NCI-H1694 (cell line): ENCODE measurements around the gene NCF2.

Experiments used
- DNase-seq: peaks from one replicate; lab custom pipeline; 2025; lab: John Stamatoyannopoulos, UW

Gene NCF2

DNA sequence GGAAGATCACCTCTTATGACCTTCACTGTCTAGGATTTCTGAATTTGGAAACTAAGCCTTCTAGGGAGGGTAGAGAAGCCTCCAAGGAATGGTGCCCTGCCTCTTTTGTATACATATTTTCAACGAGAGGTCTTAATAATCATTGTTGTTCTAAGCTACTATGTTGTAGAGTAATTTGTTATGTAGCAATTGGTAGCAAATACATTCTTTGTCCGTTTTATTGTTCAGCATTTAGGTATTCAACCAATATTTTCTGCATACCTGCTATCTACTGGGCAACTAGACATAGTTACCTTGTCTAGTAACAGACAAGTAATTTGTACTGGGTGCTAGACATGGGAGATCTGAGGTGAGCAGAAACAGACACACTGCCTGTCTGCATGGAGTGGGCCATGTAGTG lies 20.8 kb upstream of the NCF2 start:
- no peak for DNase-seq

DNA sequence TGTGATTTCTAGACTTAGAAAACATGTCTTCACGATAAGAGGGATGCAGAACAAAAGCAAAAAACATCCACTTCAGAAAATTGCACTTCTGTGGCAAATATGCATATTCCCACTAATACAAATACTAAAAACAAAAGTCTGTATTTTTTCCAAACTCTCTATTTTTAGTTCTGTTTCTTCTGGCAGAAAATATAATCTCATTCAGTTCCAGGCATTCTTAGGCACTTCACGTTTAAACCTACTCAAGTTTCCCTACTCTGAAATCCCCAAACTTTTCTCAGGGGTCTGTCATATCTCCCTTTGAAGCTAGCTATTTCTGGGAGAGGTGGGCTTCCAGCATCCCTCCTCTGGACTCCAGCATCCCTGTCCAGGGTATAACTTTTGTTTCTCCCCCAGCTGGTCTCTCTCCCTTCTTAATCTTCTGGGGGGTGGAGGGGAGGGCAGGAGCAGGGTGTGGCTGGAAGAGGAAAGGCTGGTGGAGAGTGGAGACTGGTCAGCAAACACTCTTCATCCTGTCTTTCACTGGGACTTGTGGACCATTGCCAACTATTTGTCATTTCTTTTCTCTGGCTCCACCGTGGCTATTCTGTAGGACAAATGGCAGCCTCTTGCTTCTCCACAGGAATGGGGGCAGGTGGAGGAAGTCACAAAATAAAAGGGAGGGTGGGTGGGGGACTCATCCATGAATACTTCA lies 19.6 kb upstream of the NCF2 start:
- DNase-seq: no peak

GRCh38 chr1:183609313-183609712 lies 19.1 kb upstream of the NCF2 start:
- DNase-seq: no peak

DNA sequence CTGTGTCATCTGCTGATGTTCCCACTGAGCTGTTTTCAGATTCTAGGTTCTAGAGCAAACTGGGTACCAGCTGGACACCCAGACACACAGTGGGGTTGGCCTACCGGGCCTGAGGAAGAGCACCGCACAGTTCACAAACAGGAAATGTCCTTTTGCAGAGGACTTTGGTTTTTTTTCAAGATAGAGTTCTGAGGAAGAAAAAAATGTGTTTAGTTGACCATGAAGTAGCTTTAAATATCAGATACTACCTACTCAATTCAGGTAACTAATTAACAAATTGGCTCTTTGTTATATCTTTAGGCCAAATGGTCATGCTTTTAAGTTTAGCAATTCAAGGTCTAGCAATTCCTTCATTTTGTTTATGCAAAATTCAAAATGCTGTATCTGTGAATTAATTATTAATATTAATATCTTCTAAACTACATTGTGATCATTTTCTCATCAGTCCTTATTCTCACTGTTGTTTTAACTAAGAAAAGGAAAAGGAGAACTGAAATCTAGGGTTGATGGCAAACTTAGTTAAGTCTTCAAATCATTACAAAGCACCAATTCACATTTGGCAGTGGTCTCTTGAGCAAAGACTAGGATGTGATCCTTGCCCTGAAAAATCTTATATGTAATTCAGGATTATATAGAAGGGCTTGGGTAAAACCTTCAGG lies 17.2 kb upstream of the NCF2 start:
- DNase-seq: no peak

- DNase-seq: no peak
Observed at GRCh38 chr1:183605904-183606303, 15.6 kb upstream of the NCF2 start.

DNA sequence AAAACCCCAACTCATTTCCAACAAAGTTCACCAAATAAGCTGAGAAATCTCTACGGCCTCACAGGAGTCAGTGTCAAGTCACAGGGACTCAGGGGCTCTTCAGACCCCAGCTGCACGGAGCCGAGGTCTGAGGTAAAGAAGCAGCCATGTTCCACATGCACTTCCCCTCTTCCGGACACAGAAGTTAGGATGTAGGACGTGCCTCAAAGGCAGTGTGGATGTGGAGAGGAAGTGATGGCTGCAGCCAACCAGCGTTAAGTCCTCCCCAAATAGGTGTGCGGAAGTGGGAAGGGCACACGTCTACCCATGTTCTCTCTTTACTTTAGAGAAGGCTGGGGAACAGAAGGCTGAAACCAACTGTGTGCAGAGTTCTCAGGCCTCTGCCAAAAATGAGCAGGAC lies 14.6 kb upstream of the NCF2 start:
- no peak for DNase-seq

- DNase-seq: no peak
Observed at GRCh38 chr1:183604038-183604808, 14.0 kb upstream of the NCF2 start.

GRCh38 chr1:183602510-183602909 lies 12.3 kb upstream of the NCF2 start:
- DNase-seq: no peak

DNA sequence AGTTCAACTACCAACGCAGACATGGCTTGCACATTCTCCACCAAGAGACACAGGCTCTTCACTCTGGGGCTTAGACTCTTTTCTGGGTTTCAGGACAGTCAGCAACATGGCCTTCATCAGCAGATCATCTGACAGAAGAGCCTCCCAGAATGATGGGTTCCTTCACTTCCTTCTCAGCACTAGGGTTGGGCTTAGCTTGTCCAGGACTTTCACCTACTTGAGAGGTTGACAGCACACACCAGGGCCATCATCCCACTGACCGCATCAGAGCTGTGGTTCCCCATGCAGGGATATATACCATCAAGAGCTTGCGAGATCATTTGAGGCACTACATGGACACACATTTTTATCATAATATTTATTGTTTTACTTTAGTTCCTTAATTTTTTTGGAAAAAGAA lies 10.4 kb upstream of the NCF2 start:
- no peak for DNase-seq

DNA sequence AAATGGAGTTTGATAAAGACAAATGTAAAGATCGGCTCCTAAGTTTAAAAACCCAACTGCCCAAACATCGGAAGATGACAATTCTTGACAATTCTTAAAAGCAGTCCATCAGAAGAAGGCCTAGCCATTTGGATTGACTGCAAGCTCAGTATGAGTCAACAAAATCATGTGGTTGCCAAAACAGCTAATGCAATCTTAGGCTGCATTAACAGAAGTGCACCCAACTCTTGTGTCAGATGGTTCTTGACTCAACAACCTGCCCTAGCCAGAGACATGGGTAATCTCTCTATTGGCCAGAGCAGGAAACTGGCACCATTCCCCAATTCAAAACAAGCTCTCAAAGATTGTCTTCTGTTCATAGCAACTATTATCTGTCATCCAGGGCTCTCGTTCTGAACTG lies 9.9 kb upstream of the NCF2 start:
- DNase-seq: no peak

DNA sequence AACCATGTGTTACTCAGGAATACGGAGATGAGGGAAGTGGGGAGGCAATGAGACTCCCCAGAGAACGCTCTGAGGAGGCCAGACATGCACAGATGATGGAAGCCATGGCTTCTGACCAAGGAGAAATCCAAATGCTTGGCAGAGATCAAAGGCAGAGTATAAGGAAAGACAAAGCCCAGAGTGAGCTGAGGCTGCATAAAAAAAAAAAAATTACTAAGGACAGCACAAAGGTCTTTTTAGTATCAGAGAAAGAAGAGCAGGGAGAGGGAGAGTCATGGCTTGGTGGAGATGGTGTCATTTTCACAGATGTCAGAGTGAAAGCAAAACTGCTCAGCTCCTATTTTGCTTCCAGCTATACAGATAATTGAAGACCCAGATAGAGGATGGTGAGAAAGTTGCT lies 8.1 kb upstream of the NCF2 start:
- no peak for DNase-seq

- no peak for DNase-seq
Observed at GRCh38 chr1:183597656-183598347, 7.5 kb upstream of the NCF2 start.

DNA sequence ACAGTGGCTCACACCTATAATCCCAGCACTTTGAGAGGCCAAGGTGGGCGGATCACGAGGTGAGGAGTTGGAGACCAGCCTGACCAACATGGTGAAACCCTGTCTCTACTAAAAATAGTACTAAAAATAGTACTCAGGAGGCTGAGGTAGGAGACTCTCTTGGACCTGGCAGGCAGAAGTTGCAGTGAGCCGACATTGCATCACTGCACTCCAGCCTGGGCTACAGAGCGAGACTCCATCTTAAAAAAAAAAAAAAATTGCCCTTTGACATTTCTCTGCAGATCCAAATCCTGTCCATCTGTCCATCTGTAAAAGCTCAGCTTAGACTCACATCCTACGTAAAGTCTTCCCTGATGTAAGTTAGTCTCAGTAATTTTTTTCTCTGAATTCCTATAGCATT lies 6.2 kb upstream of the NCF2 start:
- no peak for DNase-seq

GRCh38 chr1:183595537-183595936 lies 5.3 kb upstream of the NCF2 start:
- DNase-seq: no peak

DNA sequence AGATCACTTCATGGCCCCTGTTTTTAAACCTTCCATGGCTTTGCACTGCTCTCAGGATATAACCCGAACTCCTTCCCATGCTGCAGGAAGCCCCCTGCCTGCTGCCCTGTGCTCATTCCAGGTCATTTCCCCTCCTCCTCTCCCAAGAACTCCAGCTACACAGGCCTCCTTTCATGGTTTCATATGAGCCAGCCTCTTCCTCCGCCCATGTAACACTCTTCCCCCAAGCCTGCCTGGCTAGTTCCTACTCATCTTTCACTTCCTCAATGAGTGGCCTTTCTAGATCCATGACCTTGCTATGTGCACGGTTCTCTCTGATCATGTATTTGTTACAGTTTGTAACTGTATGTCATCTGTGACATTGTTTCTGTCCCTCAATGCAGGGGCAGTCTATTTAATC lies 3.1 kb upstream of the NCF2 start:
- DNase-seq: no peak

DNA sequence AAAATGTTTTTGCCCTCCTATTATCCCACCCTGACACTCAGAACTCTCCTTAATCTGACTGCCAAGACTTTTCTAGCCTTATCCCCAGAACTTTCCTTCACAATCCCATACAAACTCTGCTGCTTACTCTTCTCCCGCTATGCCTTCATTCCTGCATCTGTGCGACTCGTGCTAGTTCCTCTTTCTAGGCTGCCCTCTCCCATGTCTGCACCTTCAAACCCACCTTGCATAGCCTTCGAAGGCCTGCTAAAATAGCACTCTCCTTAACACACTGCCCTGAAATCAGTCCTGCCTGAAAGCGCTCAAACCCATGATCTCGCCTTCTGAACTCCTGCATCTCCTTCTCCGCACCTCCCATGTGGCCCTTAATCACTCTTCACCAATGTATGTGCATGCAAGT lies 2.5 kb upstream of the NCF2 start:
- DNase-seq: no peak

DNA sequence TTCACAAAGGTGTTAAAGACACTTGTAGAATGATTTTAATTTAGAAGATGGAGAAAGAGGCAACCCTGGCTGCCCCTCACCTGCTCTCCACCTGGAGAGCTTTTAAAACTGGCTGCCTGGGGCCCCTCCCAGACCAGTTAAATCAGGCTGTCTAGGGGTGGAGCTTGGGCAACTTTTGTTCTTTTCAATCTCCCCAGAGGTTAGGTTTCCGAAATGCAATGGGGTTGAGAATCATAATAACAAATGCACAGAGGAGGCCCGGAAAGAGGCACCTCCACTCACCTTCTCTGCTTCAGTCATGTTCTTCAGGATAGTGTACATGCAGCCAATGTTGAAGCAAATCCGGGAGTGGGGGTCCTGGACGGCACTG lies 400 bp downstream of the NCF2 start:
- no peak for DNase-seq

DNA sequence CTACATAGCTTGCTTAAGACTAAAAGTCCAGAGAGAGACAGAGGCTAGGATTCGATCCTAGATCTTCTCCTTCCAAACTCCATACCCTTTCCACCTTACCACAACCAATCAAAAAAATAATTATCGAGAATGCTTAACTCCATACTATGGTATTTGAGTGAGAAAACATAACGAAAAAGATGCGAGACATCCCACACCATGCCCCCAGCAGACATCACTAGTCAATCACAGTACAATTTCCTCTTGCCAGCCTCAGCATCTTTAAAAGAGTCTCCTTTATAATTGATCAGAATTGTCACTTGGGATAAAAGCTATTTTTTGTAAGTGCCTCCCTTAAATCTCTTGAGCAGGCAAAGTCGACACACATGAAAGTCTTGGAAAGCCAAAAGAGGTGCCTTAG lies 875 bp downstream of the NCF2 start:
- no peak for DNase-seq

GRCh38 chr1:183588827-183589226 lies 1.4 kb downstream of the NCF2 start:
- no peak for DNase-seq

DNA sequence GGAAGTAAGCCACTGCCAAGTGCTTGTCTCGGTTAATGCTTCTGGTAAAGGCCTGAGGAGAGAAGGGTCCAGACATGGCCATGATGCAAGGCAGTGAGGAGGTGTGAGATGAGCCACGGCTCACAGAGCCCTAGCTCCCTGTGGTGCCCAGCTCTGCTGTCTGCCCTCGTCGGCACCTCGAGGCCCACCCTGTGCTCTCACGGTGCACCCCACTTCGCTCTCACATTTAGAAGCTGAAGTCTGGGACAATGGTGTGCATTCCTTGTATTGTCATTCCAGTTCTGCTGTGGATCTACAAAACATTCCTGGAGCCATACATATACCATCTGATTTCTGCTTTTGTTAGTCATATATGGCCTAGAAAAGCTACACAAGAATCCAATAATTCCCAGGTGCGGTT lies 3.3 kb downstream of the NCF2 start:
- DNase-seq: no peak

DNA sequence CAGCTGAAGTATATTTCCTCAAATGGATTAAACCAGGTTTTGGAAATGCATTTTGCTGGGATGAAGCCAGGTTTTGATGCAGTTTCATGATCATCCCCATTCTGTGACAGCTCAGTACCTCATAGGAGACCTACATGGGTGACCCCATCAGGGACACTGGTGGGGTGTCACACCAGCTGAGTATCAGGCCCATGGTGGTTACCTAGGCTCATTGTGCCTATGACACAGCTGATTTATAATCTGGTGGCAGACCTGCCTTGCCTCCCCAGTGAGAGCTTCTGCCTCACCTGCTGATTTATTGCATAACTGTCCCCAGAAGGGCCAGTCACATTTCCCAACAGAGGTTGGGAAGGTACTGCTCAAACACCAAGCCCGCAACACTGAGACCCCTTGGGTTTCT lies 3.8 kb downstream of the NCF2 start:
- no peak for DNase-seq

GRCh38 chr1:183585038-183585437 lies 5.2 kb downstream of the NCF2 start:
- no peak for DNase-seq

GRCh38 chr1:183584147-183584546 lies 6.1 kb downstream of the NCF2 start:
- no peak for DNase-seq
